NCI-H82 (cell line): ENCODE data around the gene GCSAML.
"Not testable (repeated sequence)": the region's sequence is repeated elsewhere in the genome, so short reads cannot be mapped to it uniquely, and the experiment has no call there.

Source experiments
- DNase-seq: peaks from one replicate; lab custom pipeline; 2025; lab: John Stamatoyannopoulos, UW

Gene GCSAML

DNA sequence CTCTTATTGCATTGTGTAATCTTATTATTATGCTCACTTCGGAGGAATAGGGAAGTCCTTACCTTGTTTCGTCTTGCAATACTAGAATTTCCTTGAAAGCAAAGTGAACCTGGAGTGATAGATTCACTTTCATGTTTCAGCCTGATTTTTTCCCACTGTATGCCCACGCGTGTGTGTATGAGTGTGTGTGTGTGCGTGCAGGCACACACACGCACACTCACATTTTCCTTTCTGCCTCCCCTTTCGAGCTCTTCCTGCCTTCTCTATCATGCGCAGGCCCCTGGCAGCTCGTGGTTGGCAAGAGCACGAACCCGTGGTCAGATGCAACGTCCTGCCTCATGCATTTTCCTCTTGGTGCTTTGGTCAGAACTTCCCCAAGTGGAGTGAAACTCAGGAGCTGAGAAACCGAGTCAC, at the start of gene GCSAML:
GCSAML (plus strand) TSS at position 366 of the 414 bp plus-strand sequence. CDS start 58 bp downstream, outside the sequence.
- no peak for DNase-seq

- DNase-seq: no peak
Measured at GRCh38 chr1:247500865-247501264, 48.1 kb upstream of the GCSAML start.

- DNase-seq: no peak
Measured at GRCh38 chr1:247506831-247507230, 42.1 kb upstream of the GCSAML start.

GRCh38 chr1:247517795-247518612, 30.9 kb upstream of the GCSAML start:
- peak; percentile 19 for DNase-seq

DNA sequence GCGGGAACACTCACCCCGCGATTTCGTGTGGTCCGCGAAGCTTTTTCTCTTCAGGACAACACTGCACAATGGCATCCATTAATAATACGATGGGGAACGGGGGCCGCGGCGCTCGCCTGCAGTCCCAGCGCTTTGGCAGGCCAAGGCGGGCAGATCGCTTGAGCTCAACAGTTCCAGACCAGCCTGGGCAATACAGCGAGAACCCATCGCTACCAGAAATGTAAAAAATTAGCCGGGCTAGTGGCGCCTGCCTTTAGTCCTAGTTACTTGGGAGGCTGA, 30.4 kb upstream of the GCSAML start:
- DNase-seq: no peak

GRCh38 chr1:247521886-247522285, 27.0 kb upstream of the GCSAML start:
- not testable (repeated sequence) for DNase-seq

DNA sequence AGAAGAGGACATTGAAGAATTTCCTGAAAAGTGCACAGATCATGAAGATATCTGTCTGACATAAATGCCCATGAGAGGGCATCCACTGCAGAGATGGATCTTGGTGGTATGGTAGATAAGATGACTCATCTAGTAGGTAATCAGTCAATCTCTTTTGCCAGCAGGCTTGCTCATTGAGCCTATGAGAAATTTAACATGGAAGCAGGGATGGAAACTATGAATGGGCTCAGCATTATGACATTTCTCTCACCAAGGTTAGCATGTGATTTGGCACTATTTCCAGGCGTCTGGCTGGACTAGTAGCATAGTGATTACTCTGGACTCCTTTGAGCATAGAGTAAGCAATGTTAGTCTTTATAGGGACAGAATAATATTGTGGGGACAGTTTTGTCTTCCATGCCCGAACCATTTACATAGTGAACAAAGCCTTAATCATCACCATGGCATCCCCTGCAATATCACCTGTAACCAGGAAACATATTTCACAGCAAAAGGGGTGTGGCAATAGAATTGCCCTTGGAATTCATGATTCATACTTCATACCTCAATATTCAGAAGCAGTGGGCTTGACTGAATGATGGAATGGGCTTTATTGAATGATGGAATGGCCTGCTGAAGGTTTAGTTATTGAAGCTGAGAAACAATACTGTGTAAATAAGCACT, 20.0 kb upstream of the GCSAML start:
- DNase-seq: no peak

- no peak for DNase-seq
Measured at GRCh38 chr1:247529771-247530355, 19.1 kb upstream of the GCSAML start.

DNA sequence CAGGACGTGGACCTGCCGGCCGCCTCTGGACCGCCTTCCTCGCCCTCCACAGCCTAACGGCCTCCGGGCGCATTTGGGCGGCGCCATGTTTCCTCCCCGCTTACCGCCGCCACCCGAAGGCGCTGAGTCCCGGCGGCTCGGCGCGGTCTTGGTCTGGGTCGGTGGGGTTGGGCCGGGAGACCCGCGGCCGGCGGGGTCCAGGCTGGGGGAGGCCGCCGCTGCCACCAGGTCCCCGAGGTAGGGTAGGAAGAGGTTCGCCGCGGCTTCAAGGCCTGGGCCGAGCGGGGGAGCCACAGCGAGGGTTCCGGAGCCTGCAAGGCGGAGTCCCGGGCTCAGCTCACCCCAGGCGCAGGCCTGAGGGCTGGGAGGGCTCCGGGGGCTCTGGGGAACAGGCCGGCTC, 18.1 kb upstream of the GCSAML start:
- no peak for DNase-seq

- DNase-seq: no peak
Measured at GRCh38 chr1:247531937-247532336, 17.0 kb upstream of the GCSAML start.

DNA sequence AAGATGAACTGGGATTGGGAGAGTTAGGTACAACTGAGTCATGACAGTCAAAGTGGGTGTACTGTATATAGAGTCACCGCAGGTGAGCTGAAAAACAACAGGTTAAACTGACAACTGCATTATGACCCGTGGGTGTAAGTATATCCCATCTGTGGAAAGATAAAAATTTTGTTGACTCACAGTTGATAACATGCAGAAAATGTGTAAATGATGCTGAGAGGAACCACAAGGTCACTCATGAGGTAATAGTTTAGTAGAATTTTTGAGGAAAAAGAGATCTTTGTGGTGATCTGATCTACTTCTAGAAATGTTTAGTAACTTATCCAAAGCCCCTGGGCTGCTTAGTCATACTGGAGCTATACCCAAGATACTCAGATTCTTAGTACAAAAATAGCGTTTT, 13.5 kb upstream of the GCSAML start:
- DNase-seq: no peak

- DNase-seq: no peak
Measured at GRCh38 chr1:247536340-247536739, 12.6 kb upstream of the GCSAML start, which contains the start of gene OR2C3. TSS of gene OR2C3 (minus strand) at chr1:247536440. CDS start at chr1:247532511, 3,929 bp downstream.

DNA sequence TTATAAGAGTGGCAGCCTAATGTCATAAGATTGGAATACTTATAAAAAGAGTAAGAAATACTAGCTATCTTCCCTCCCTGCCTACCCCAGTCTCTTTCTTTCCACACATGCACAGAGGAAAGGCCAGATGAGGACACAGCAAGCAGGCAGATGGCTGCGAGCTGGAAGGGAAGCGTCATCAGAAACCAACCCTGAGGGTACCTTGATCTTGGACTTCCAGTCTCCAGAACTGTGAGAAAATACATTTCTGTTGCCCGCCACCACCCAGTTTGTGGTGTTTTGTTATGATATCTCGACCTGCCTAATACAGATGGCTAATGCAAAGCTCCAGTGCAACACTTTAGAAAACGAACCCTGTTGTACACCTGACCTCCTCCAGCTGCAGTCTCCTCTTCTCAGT, 10.4 kb upstream of the GCSAML start:
- no peak for DNase-seq

GRCh38 chr1:247539215-247539614, 9.7 kb upstream of the GCSAML start:
- no peak for DNase-seq

- DNase-seq: peak; percentile 15
Measured at GRCh38 chr1:247540581-247540980, 8.4 kb upstream of the GCSAML start.

DNA sequence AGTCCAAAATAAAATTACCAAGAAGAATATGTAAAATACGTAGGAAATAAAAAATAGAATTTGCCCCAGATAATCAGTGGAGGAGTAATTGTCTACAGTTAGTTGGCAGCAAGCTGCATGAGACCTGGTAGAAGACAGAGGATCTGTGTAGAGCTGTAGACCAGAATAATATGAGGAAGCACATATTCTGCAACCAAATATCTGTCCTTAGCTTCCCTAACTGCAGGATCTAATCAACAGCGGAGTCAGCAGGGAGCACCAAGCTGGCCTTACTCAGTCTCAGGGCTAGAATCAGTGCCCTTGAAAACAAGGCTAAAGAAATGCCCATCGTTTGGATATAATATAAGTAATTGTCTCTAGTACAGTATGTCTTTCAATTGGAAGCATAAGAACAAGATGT, 6.1 kb upstream of the GCSAML start:
- no peak for DNase-seq

DNA sequence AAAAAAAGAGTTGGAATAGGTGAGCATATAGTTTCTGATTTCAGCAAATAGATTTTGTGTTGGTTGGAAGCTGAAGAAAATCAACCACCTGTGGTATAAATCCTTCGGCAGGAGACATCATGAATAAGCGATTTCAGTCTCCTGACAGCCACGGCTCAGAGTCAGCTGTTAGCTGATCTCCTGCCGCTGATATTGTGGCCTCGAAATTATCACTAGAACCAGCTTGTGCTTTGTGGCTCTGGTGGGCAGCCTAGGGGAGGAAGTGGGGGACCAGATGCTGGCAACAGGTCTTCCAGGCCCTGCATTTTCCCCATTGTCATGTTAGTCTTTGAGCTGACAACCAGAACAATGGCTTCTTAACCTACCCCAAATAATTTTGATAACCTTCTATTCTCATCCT, 842 bp upstream of the GCSAML start:
- no peak for DNase-seq

GRCh38 chr1:247551721-247552120, 2.8 kb downstream of the GCSAML start:
- DNase-seq: no peak

DNA sequence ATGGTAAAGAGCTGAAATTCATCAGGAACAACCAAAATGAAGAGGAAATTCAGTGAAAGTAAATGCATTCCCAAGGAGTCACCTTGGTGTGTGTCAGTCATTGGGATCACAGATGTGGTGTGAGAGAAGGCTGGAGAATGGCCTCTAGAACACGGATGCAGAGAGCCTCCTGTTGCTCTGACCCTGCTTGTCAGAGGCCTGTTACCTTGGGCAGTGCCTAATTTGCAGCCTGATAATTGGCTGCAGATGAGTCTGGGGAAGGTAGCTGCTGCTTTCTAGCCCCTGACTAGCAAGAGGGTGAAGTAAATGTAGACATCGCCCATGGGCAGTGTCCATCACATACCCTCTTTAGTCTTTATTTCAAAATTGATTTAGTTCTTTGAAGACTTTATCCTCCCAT, 3.3 kb downstream of the GCSAML start:
- no peak for DNase-seq

GRCh38 chr1:247557926-247558674, 9.2 kb downstream of the GCSAML start:
- no peak for DNase-seq

GRCh38 chr1:247561711-247562110, 12.8 kb downstream of the GCSAML start:
- DNase-seq: no peak

- DNase-seq: no peak
Measured at GRCh38 chr1:247562198-247562597, 13.3 kb downstream of the GCSAML start.

DNA sequence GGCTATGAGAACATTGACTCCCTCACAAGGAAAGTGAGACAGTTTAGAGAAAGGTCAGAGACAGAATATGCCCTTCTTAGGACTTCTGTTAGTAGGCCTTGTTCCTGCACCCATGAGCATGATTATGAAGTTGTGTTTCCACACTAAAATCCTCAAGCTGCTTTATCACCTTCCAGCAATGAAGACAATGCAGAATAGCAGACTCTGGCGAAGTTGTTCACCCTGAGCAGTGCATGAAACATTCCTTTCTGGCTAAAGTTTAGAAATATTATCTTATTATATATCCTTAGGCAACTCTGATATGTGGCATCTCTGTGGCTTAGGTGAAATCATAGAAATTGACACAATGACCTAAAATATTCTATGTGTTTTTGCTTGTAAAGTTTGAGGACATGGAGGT, 25.3 kb downstream of the GCSAML start:
- DNase-seq: no peak
